H1 (cell line): ENCODE measurements around the gene ZNF385D. TPM values are rescaled to one million over a fixed set of nuclear protein-coding genes. Genes with fewer than 3 reads are reported as not detected.

Experiments
- CTCF ChIA-PET: fragments of 300-600 bp; sonication (Branson Sonifier 250); formaldehyde crosslinking; loops from one replicate; lab custom pipeline; 2021; ENCODE audit not compliant: partially characterized antibody; lab: Charles Lee
- POLR2A ChIA-PET: fragments of 300-600 bp; sonication (Branson Sonifier 250); formaldehyde crosslinking; loops from one replicate; lab custom pipeline; 2021; ENCODE audit warnings: inconsistent platforms; ENCODE audit not compliant: partially characterized antibody; lab: Charles Lee
- DNase-seq, 2 experiments: peaks; one replicate each; pipeline versions ENCODE4 v3.0.0 to v3.0.0-alpha.2; 2010 to 2022; ENCODE audit warnings: low spot score in 2 of 2, low read depth in 1 of 2, mixed read lengths in 1 of 2
- FAIRE-seq: peaks from 2 replicates; lab custom pipeline; 2011; peaks lifted over from hg19 to GRCh38; lab: Jason Lieb, UNC
- H2AFZ ChIP-seq: 2 replicates; pipeline ENCODE4 v1.8.1; 2012; ENCODE audit warnings: low read length, inconsistent platforms
- H2AK5ac ChIP-seq: 2 replicates; pipeline ENCODE4 v1.6.1; 2013; ENCODE audit warnings: low read depth, low read length
- H2BK120ac ChIP-seq: replicated peaks from 2 replicates; pipeline ENCODE3; 2013; ENCODE audit warnings: low read depth, low read length, inconsistent platforms
- H2BK12ac ChIP-seq: 2 replicates; pipeline ENCODE4 v1.6.1; 2013; ENCODE audit warnings: low read depth, low read length
- H2BK15ac ChIP-seq: 2 replicates; pipeline ENCODE4 v1.6.1; 2013; ENCODE audit warnings: low read length
- H2BK20ac ChIP-seq: 2 replicates; pipeline ENCODE4 v1.6.1; 2013; ENCODE audit warnings: low read length
- H2BK5ac ChIP-seq: 2 replicates; pipeline ENCODE4 v1.6.1; 2013; ENCODE audit warnings: low read depth, low read length
- H3K14ac ChIP-seq: 2 replicates; pipeline ENCODE4 v1.6.1; 2013; ENCODE audit warnings: inconsistent platforms; ENCODE audit not compliant: insufficient read length
- H3K18ac ChIP-seq: 2 replicates; pipeline ENCODE4 v1.6.1; 2013; ENCODE audit warnings: low read length; ENCODE audit errors: extremely low read depth
- H3K23ac ChIP-seq: 2 replicates; pipeline ENCODE4 v1.6.1; 2013; ENCODE audit warnings: inconsistent platforms; ENCODE audit not compliant: insufficient read length
- H3K23me2 ChIP-seq: 2 replicates; pipeline ENCODE4 v1.6.1; 2013; ENCODE audit warnings: low read depth, low read length
- H3K27ac ChIP-seq: 2 replicates; pipeline ENCODE4 v1.6.1; 2011; ENCODE audit warnings: low read depth, low read length, inconsistent platforms
- H3K27me3 ChIP-seq, 4 experiments: replicated peaks in 1 of 4; 1 replicate in 1 of 4; 2 replicates in 3 of 4; pipeline versions ENCODE4 v1.6.1 to v1.8.1; 2011 to 2013; ENCODE audit warnings: low read length in 3 of 4, mild to moderate bottlenecking in 3 of 4, inconsistent platforms in 2 of 4, mixed read lengths in 2 of 4, moderate library complexity in 1 of 4; ENCODE audit not compliant: control insufficient read depth in 3 of 4, insufficient read depth in 3 of 4; ENCODE audit errors: extremely low read depth in 1 of 4
- H3K36me3 ChIP-seq, 4 experiments: 2 replicates each; pipeline versions ENCODE4 v1.6.1 to v1.8.1; 2011 to 2013; ENCODE audit warnings: mild to moderate bottlenecking in 4 of 4, low read length in 3 of 4, moderate library complexity in 2 of 4, control low read depth in 1 of 4, inconsistent platforms in 1 of 4; ENCODE audit not compliant: insufficient read depth in 4 of 4, control insufficient read depth in 2 of 4
- H3K4ac ChIP-seq: replicated peaks from 2 replicates; pipeline ENCODE3; 2013; ENCODE audit warnings: low read length, low read depth, mixed read lengths, inconsistent platforms; ENCODE audit not compliant: insufficient read length
- H3K4me1 ChIP-seq, 4 experiments: replicated peaks in 1 of 4; 1 replicate in 1 of 4; 2 replicates in 3 of 4; pipeline versions ENCODE4 v1.6.1 to v1.8.1; 2011 to 2013; ENCODE audit warnings: low read length in 3 of 4, inconsistent platforms in 2 of 4, mixed read lengths in 1 of 4; ENCODE audit not compliant: insufficient read depth in 4 of 4, control insufficient read depth in 3 of 4
- H3K4me2 ChIP-seq, 2 experiments: 2 replicates each; pipeline versions ENCODE4 v1.6.1 to v1.8.1; 2011 to 2013; ENCODE audit warnings: low read depth in 2 of 2, low read length in 2 of 2, control low read depth in 1 of 2, inconsistent platforms in 1 of 2, mild to moderate bottlenecking in 1 of 2; ENCODE audit not compliant: insufficient read depth in 1 of 2
- H3K4me3 ChIP-seq, 4 experiments: fragments of 200-600, 300-600 bp in 1 of 4; sonication (generic), shearing (Covaris generic), sonication (Bioruptor Twin) in 1 of 4; 2 replicates each; pipeline versions ENCODE4 v1.5.1 to v1.8.1; 2011 to 2016; ENCODE audit warnings: low read length in 4 of 4, low read depth in 3 of 4, control low read depth in 2 of 4, inconsistent platforms in 2 of 4, mild to moderate bottlenecking in 2 of 4, mixed read lengths in 1 of 4, moderate library complexity in 1 of 4; ENCODE audit not compliant: insufficient read depth in 2 of 4; ENCODE audit errors: extremely low read depth in 1 of 4
- H3K56ac ChIP-seq: replicated peaks from 2 replicates; pipeline ENCODE3; 2013; ENCODE audit warnings: low read depth, mild to moderate bottlenecking, mixed read lengths, low read length, inconsistent platforms; ENCODE audit not compliant: insufficient read length
- H3K79me1 ChIP-seq: 2 replicates; pipeline ENCODE4 v1.6.1; 2013; ENCODE audit warnings: low read depth, low read length, control low read depth
- H3K79me2 ChIP-seq, 2 experiments: 2 replicates each; pipeline versions ENCODE4 v1.6.1 to v1.8.1; 2012 to 2013; ENCODE audit warnings: low read length in 2 of 2, mild to moderate bottlenecking in 2 of 2, inconsistent platforms in 1 of 2; ENCODE audit not compliant: insufficient read depth in 2 of 2, control insufficient read depth in 1 of 2
- H3K9ac ChIP-seq, 4 experiments: replicated peaks in 1 of 4; 1 replicate in 1 of 4; 2 replicates in 3 of 4; pipeline versions ENCODE4 v1.6.1 to v1.8.1; 2011 to 2013; ENCODE audit warnings: low read depth in 3 of 4, low read length in 3 of 4, control low read depth in 2 of 4, mild to moderate bottlenecking in 2 of 4, moderate library complexity in 2 of 4, inconsistent platforms in 1 of 4; ENCODE audit errors: extremely low read depth in 1 of 4
- H3K9me3 ChIP-seq, 2 experiments: 2 replicates each; pipeline versions ENCODE4 v1.6.1 to v1.8.1; 2012 to 2013; ENCODE audit warnings: mild to moderate bottlenecking in 2 of 2, moderate library complexity in 2 of 2, control low read depth in 1 of 2, inconsistent platforms in 1 of 2, low read depth in 1 of 2, low read length in 1 of 2, mixed read lengths in 1 of 2; ENCODE audit not compliant: insufficient read depth in 2 of 2
- H4K20me1 ChIP-seq, 2 experiments: replicated peaks in 1 of 2; 2 replicates each; pipeline versions ENCODE3 to v1.8.1; 2011 to 2013; ENCODE audit warnings: inconsistent platforms in 2 of 2, low read length in 2 of 2, mild to moderate bottlenecking in 1 of 2; ENCODE audit not compliant: insufficient read depth in 2 of 2, control insufficient read depth in 1 of 2
- H4K5ac ChIP-seq: 2 replicates; pipeline ENCODE4 v1.6.1; 2013; ENCODE audit warnings: low read length, low read depth, mixed read lengths, inconsistent platforms; ENCODE audit not compliant: insufficient read length
- H4K8ac ChIP-seq: 2 replicates; pipeline ENCODE4 v1.8.0; 2013; ENCODE audit warnings: mild to moderate bottlenecking, moderate library complexity, low read length, inconsistent platforms; ENCODE audit not compliant: insufficient read depth; ENCODE audit errors: extremely low read depth
- H4K91ac ChIP-seq: replicated peaks from 2 replicates; pipeline ENCODE3; 2013; ENCODE audit warnings: low read length, mixed read lengths, inconsistent platforms; ENCODE audit not compliant: insufficient read length
- BACH1 ChIP-seq: IDR thresholded peaks from 2 replicates; pipeline ENCODE4 v1.6.1; 2012; ENCODE audit warnings: low read length, improper control_type of control experiment
- FOSL1 ChIP-seq: IDR thresholded peaks from 2 replicates; pipeline ENCODE4 v1.6.1; 2011; ENCODE audit warnings: mild to moderate bottlenecking, low read depth, low read length, moderate library complexity; ENCODE audit not compliant: insufficient read depth
- KDM1A ChIP-seq: fragments of 200-600, 300-600 bp; sonication (generic); IDR thresholded peaks from 2 replicates; pipeline ENCODE4 v1.7.1; 2016; ENCODE audit warnings: mild to moderate bottlenecking, low read length, borderline replicate concordance
- MAX ChIP-seq: IDR thresholded peaks from 2 replicates; pipeline ENCODE4 v1.6.1; 2012; ENCODE audit warnings: inconsistent platforms
- RAD21 ChIP-seq, 2 experiments: IDR thresholded peaks in 1 of 2; conservative IDR thresholded peaks in 1 of 2; 2 replicates each; pipeline ENCODE4 v1.6.1; 2011; ENCODE audit warnings: low read depth in 2 of 2, low read length in 2 of 2, improper control_type of control experiment in 1 of 2, inconsistent platforms in 1 of 2, mild to moderate bottlenecking in 1 of 2, moderate library complexity in 1 of 2
- SAP30 ChIP-seq: fragments of 300-600 bp; sonication (generic); IDR thresholded peaks from 2 replicates; pipeline ENCODE4 v1.7.1; 2012; ENCODE audit warnings: low read length, moderate library complexity, mild to moderate bottlenecking, inconsistent platforms; ENCODE audit not compliant: insufficient read depth, insufficient replicate concordance
- SP2 ChIP-seq: IDR thresholded peaks from 2 replicates; pipeline ENCODE4 v1.6.1; 2012; ENCODE audit warnings: mild to moderate bottlenecking, low read length, inconsistent platforms
- SP4 ChIP-seq: IDR thresholded peaks from 2 replicates; pipeline ENCODE4 v1.6.1; 2012; ENCODE audit warnings: low read length, inconsistent platforms
- TAF7 ChIP-seq: optimal IDR thresholded peaks from 2 replicates; pipeline ENCODE3; 2011; ENCODE audit warnings: low read depth, mild to moderate bottlenecking, inconsistent platforms, low read length, moderate library complexity, borderline replicate concordance
- WGBS, 2 experiments: shearing (Covaris generic) in 1 of 2; methylation state at CpG; one replicate each; pipeline versions ENCODE4 v1.1.6 to v1.1.7; 2013 to 2015; ENCODE audit warnings: low lambda C conversion rate in 2 of 2, mixed read lengths in 2 of 2, inconsistent platforms in 1 of 2, low coverage in 1 of 2, missing lambda C conversion rate in 1 of 2; ENCODE audit not compliant: insufficient replicate concordance in 2 of 2, insufficient coverage in 1 of 2, insufficient read length in 1 of 2; ENCODE audit errors: extremely low coverage in 1 of 2, missing lambda C conversion rate in 1 of 2; 5-methylcytosine and 5-hydroxymethylcytosine counted together
- polyA plus RNA-seq, 7 experiments: library from polyadenylated mRNA; depleted of rRNA in 3 of 7; stranded (reverse) in 5 of 7; unstranded in 2 of 7; fragments of >200 nt in 5 of 7; fragments of 200-250 nt in 2 of 7; gene quantifications; 1 replicate in 5 of 7; 2 replicates in 1 of 7; 4 replicates in 1 of 7; pipeline versions ENCODE4 v1.2.1 to v1.2.3, GENCODE V29; 2011 to 2013; ENCODE audit warnings: missing spikeins in 2 of 7, mixed read lengths in 2 of 7
- total RNA-seq: library from RNA; stranded (reverse); fragmentation: NEBNext Ultra II Directional; extraction: Animal tissue kit (Norgen Biotek cat#: 25700); gene quantifications from 2 replicates; pipeline ENCODE4 v1.2.1, GENCODE V29; 2021

ZNF385D gene
- total and polyA plus RNA-seq, 2 of the 8 experiments (the other 6 are each of a cell fraction or from before 2014, with no cell fraction given), result 5.9 to 10.8 TPM

- no peak overlapping the region for H2BK120ac ChIP-seq
- H2BK12ac ChIP-seq, result no peak overlapping the region
- peaks cover 0 to 4% (median 1%) of the 10 kb centered on the region in 4 experiments; a peak in 2 of 7 replicates for H3K4me1 ChIP-seq
- H3K36me3 ChIP-seq, result no peaks in the 10 kb centered on the region
- no peaks in the 10 kb centered on the region for H3K27me3 ChIP-seq
- no peak overlapping the region for H3K56ac ChIP-seq
- no peak for DNase-seq
- no peaks in the 10 kb centered on the region for H4K20me1 ChIP-seq
- no peak overlapping the region for H3K9ac ChIP-seq
- H3K4me3 ChIP-seq, result no peak overlapping the region
- H2AK5ac ChIP-seq, result no peak overlapping the region
- H3K27ac ChIP-seq, result no peak overlapping the region
- H2AFZ ChIP-seq, result no peak overlapping the region
- no peak overlapping the region for H3K4ac ChIP-seq
- no peak overlapping the region for H3K23ac ChIP-seq
- POLR2A ChIA-PET, result no interaction called here
- TF ChIP-seq FOSL1 (no peak), TAF7 (no peak), BACH1 (no peak), SAP30 (no peak), RAD21 (IDR thresholded peaks at IDR 0.05 in 1 of 2, conservative IDR thresholded peaks at IDR 0.05 in 1 of 2; ENCODE audit: low read depth in 2 of 2, low read length in 2 of 2) (no peak), SP4 (no peak), MAX (no peak), SP2 (no peak), KDM1A (no peak)
- no peak overlapping the region for H3K4me2 ChIP-seq
- H4K5ac ChIP-seq, result no peak overlapping the region
- H3K79me1 ChIP-seq, result no peaks in the 10 kb centered on the region
- WGBS, 2 experiments, result 80% methylated on average over 4 of the region's 4 CpGs; no CpG with 5 or more reads in 1 of the 2 experiments
- CTCF ChIA-PET, result interaction anchor here (1.0 to 1.3 kb wide), 2 partner anchors 12 to 36 kb away, joined by 3 to 4 read pairs; no protein-coding TSS in a partner anchor
- no peak overlapping the region for H4K8ac ChIP-seq
- FAIRE-seq, result no peak
- no peaks in the 10 kb centered on the region for H3K9me3 ChIP-seq
- no peak overlapping the region for H2BK20ac ChIP-seq
- no peaks in the 10 kb centered on the region for H3K79me2 ChIP-seq
- H3K18ac ChIP-seq, result no peak overlapping the region
- H3K23me2 ChIP-seq, result no peaks in the 10 kb centered on the region
- no peak overlapping the region for H3K14ac ChIP-seq
- H2BK5ac ChIP-seq, result no peak overlapping the region
- H2BK15ac ChIP-seq, result no peak overlapping the region
- no peak overlapping the region for H4K91ac ChIP-seq
These were observed 230.7 kb downstream of the ZNF385D start for GRCh38 chr3:21520106-21520963.
